Activated CD8-positive, alpha-beta memory T cell treated with anti-CD3 and anti-CD28 coated beads, Interleukin-2, amount 50 U/mL, for 4 hours (primary cell): Measurements from ENCODE around the gene SORBS2.
"Not testable (repeated sequence)": the region's sequence is repeated elsewhere in the genome, so short reads cannot be mapped to it uniquely, and the experiment has no call there.

Experiments used
- DNase-seq: peaks from one replicate; pipeline ENCODE4 v3.0.0-alpha.2; 2020

SORBS2 gene

GRCh38 chr4:185811509-185812364 is at the start of gene SORBS2:
SORBS2 (minus strand) TSS chr4:185812194; CDS start chr4:185690571, 121,623 bp downstream.
- no peak for DNase-seq

- no peak for DNase-seq
These were observed 47.1 kb upstream of the SORBS2 start for GRCh38 chr4:185859111-185859510.

GRCh38 chr4:185857561-185857960 is 45.6 kb upstream of the SORBS2 start:
- not testable (repeated sequence) for DNase-seq

- no peak for DNase-seq
These were observed 41.8 kb upstream of the SORBS2 start for GRCh38 chr4:185853841-185854240.

- no peak for DNase-seq
These were observed 41.0 kb upstream of the SORBS2 start for GRCh38 chr4:185852961-185853360.

- no peak for DNase-seq
These were observed 37.9 kb upstream of the SORBS2 start for GRCh38 chr4:185849664-185850550.

- DNase-seq, result no peak
These were observed 35.5 kb upstream of the SORBS2 start for GRCh38 chr4:185847352-185848097.

- DNase-seq, result no peak
These were observed 34.6 kb upstream of the SORBS2 start for GRCh38 chr4:185846505-185847150.

- no peak for DNase-seq
These were observed 34.0 kb upstream of the SORBS2 start for GRCh38 chr4:185845966-185846365.

GRCh38 chr4:185841451-185841850 is 29.5 kb upstream of the SORBS2 start:
- no peak for DNase-seq

GRCh38 chr4:185840953-185841352 is 29.0 kb upstream of the SORBS2 start:
- DNase-seq, result no peak

GRCh38 chr4:185840201-185840600 is 28.2 kb upstream of the SORBS2 start:
- no peak for DNase-seq

GRCh38 chr4:185839770-185840169 is 27.8 kb upstream of the SORBS2 start:
- no peak for DNase-seq

- DNase-seq, result no peak
These were observed 27.3 kb upstream of the SORBS2 start for GRCh38 chr4:185839194-185839712.

- no peak for DNase-seq
These were observed 26.7 kb upstream of the SORBS2 start for GRCh38 chr4:185838514-185839193.

- DNase-seq, result no peak
These were observed 26.1 kb upstream of the SORBS2 start for GRCh38 chr4:185838104-185838452.

GRCh38 chr4:185837415-185838103 is 25.6 kb upstream of the SORBS2 start:
- DNase-seq, result no peak

- no peak for DNase-seq
These were observed 24.5 kb upstream of the SORBS2 start for GRCh38 chr4:185836241-185837084.

GRCh38 chr4:185835814-185836213 is 23.8 kb upstream of the SORBS2 start:
- no peak for DNase-seq

- DNase-seq, result no peak
These were observed 23.3 kb upstream of the SORBS2 start for GRCh38 chr4:185835336-185835735.
